Neuronal stem cell (in vitro differentiated cells): ENCODE measurements around the gene ABHD14A.
A peak's percentile ranks its signal among the peaks of the same experiment; 100 is the strongest.

Experiments
- DNase-seq: peaks from one replicate; pipeline ENCODE4 v3.0.0-alpha.2; 2013; ENCODE audit warnings: low spot score
- H2AFZ ChIP-seq: one replicate; pipeline ENCODE4 v1.6.1; 2013; ENCODE audit warnings: mild to moderate bottlenecking, low read length, inconsistent platforms
- H2AK5ac ChIP-seq: 2 replicates; pipeline ENCODE4 v1.6.1; 2013; ENCODE audit warnings: low read depth, mild to moderate bottlenecking, inconsistent platforms, low read length, moderate library complexity, mixed read lengths
- H2BK120ac ChIP-seq: 2 replicates; pipeline ENCODE4 v1.6.1; 2013; ENCODE audit warnings: low read depth, mild to moderate bottlenecking, inconsistent platforms, low read length, moderate library complexity, mixed read lengths
- H2BK12ac ChIP-seq: one replicate; pipeline ENCODE4 v1.6.1; 2013; ENCODE audit warnings: low read length, inconsistent platforms
- H2BK15ac ChIP-seq: 2 replicates; pipeline ENCODE4 v1.6.1; 2013; ENCODE audit warnings: mild to moderate bottlenecking, low read length, inconsistent platforms, mixed read lengths
- H2BK5ac ChIP-seq: one replicate; pipeline ENCODE4 v1.6.1; 2013; ENCODE audit warnings: inconsistent platforms, mild to moderate bottlenecking, low read length, moderate library complexity
- H3K14ac ChIP-seq: one replicate; pipeline ENCODE4 v1.6.1; 2013; ENCODE audit warnings: low read length, inconsistent platforms
- H3K18ac ChIP-seq: 2 replicates; pipeline ENCODE4 v1.6.1; 2013; ENCODE audit warnings: low read length, inconsistent platforms
- H3K23ac ChIP-seq: 2 replicates; pipeline ENCODE4 v1.6.1; 2013; ENCODE audit warnings: low read depth, mild to moderate bottlenecking, mixed read lengths, low read length, inconsistent platforms; ENCODE audit not compliant: poor library complexity
- H3K27ac ChIP-seq: replicated peaks from 3 replicates; pipeline ENCODE4 v1.5.1; 2013; ENCODE audit warnings: low read length, inconsistent platforms
- H3K27me3 ChIP-seq, 3 experiments: 2 replicates each; pipeline ENCODE4 v1.6.1; 2013; ENCODE audit warnings: low read length in 3 of 3, mild to moderate bottlenecking in 2 of 3, inconsistent platforms in 1 of 3, low read depth in 1 of 3, mixed read lengths in 1 of 3, moderate library complexity in 1 of 3; ENCODE audit not compliant: control insufficient read depth in 3 of 3, insufficient read depth in 3 of 3
- H3K36me3 ChIP-seq, 2 donors: replicated peaks in 1 of 2; 2 replicates each; pipeline ENCODE4 v1.6.1; 2013; ENCODE audit warnings: low read length in 2 of 2; ENCODE audit not compliant: control insufficient read depth in 2 of 2, insufficient read depth in 2 of 2
- H3K4ac ChIP-seq: 2 replicates; pipeline ENCODE4 v1.6.1; 2013; ENCODE audit warnings: inconsistent platforms, mild to moderate bottlenecking, low read length, moderate library complexity
- H3K4me1 ChIP-seq, 2 donors: 1 replicate in 1 of 2; 2 replicates in 1 of 2; pipeline ENCODE4 v1.6.1; 2013; ENCODE audit warnings: low read length in 2 of 2, low read depth in 1 of 2; ENCODE audit not compliant: control insufficient read depth in 2 of 2, insufficient read depth in 1 of 2
- H3K4me2 ChIP-seq: one replicate; pipeline ENCODE4 v1.6.1; 2013; ENCODE audit warnings: mild to moderate bottlenecking, low read length, inconsistent platforms; ENCODE audit not compliant: insufficient read depth, poor library complexity, severe bottlenecking
- H3K4me3 ChIP-seq, 2 donors: 2 replicates each; pipeline ENCODE4 v1.5.1; 2013; ENCODE audit warnings: low read length in 2 of 2, mild to moderate bottlenecking in 2 of 2, inconsistent platforms in 1 of 2, moderate library complexity in 1 of 2
- H3K79me1 ChIP-seq: one replicate; pipeline ENCODE4 v1.6.1; 2013; ENCODE audit warnings: low read depth, mild to moderate bottlenecking, inconsistent platforms, low read length, moderate library complexity
- H3K9ac ChIP-seq: one replicate; pipeline ENCODE4 v1.6.1; 2013; ENCODE audit warnings: mild to moderate bottlenecking, low read depth, low read length, inconsistent platforms; ENCODE audit not compliant: poor library complexity
- H3K9me3 ChIP-seq, 2 donors: replicated peaks in 1 of 2; 2 replicates each; pipeline versions ENCODE3 to v1.6.1; 2013; ENCODE audit warnings: low read length in 2 of 2, mild to moderate bottlenecking in 2 of 2, inconsistent platforms in 1 of 2, low read depth in 1 of 2, mixed read lengths in 1 of 2, moderate library complexity in 1 of 2; ENCODE audit not compliant: control insufficient read depth in 2 of 2, insufficient read depth in 1 of 2
- H4K8ac ChIP-seq: one replicate; pipeline ENCODE4 v1.6.1; 2013; ENCODE audit warnings: low read depth, mild to moderate bottlenecking, inconsistent platforms, low read length, moderate library complexity
- H4K91ac ChIP-seq: one replicate; pipeline ENCODE4 v1.6.1; 2013; ENCODE audit warnings: low read length, low read depth, mild to moderate bottlenecking, inconsistent platforms; ENCODE audit not compliant: poor library complexity
- WGBS, 2 donors: extraction: QIAGEN DNeasy Blood & Tissue Kit; methylation state at CpG; one replicate each; pipeline ENCODE4 v1.1.7; 2013; ENCODE audit warnings: missing lambda C conversion rate in 2 of 2, mixed read lengths in 1 of 2; ENCODE audit not compliant: insufficient read length in 2 of 2, insufficient replicate concordance in 1 of 2; ENCODE audit errors: extremely low coverage in 2 of 2; 5-methylcytosine and 5-hydroxymethylcytosine counted together

Gene ABHD14A

GRCh38 chr3:51998774-51999173 lies 23.9 kb downstream of the ABHD14A start:
- H3K9ac ChIP-seq, result no peak overlapping the region

GRCh38 chr3:51999846-52000245 lies 25.0 kb downstream of the ABHD14A start:
- Histone ChIP-seq H3K79me1 (no peaks in the 10 kb centered on the region), H3K36me3 (peaks cover 2 to 6% of the 10 kb centered on the region in 2 donors), H3K9ac (no peak overlapping the region), H4K91ac (no peak overlapping the region), H4K8ac (no peak overlapping the region), H2AK5ac (peak overlapping the region; percentile 1), H3K4me2 (no peak overlapping the region), H3K4me3 (no peak overlapping the region), H2BK15ac (no peak overlapping the region), H2AFZ (no peak overlapping the region), H3K4ac (no peak overlapping the region), H3K23ac (no peak overlapping the region), H3K14ac (no peak overlapping the region), H3K9me3 (no peaks in the 10 kb centered on the region), H2BK12ac (no peak overlapping the region), H3K18ac (no peak overlapping the region), H2BK5ac (no peak overlapping the region), H3K27ac (no peak overlapping the region), H2BK120ac (no peak overlapping the region), H3K4me1 (peaks cover 32 to 37% of the 10 kb centered on the region in 2 donors), H3K27me3 (peaks cover 0 to 2% (median 0%) of the 10 kb centered on the region in 3 experiments)
- no CpG with 5 or more reads among the region's 2 CpGs for WGBS, 2 donors
- DNase-seq, result no peak

More at GRCh38 chr3:51998774-51999173, 23.9 kb downstream of the ABHD14A start:
- Histone ChIP-seq H2AK5ac (no peak overlapping the region), H3K9me3 (no peaks in the 10 kb centered on the region), H2AFZ (no peak overlapping the region), H3K14ac (no peak overlapping the region), H3K36me3 (peaks cover 11 to 17% of the 10 kb centered on the region in 2 donors), H3K27ac (no peak overlapping the region), H3K27me3 (peaks cover 0 to 2% (median 0%) of the 10 kb centered on the region in 3 experiments), H3K4me1 (peaks cover 30 to 35% of the 10 kb centered on the region in 2 donors), H3K4me3 (no peak overlapping the region), H3K79me1 (peaks cover 3% of the 10 kb centered on the region), H3K23ac (no peak overlapping the region), H3K18ac (no peak overlapping the region), H4K8ac (no peak overlapping the region), H3K4me2 (no peak overlapping the region), H2BK12ac (no peak overlapping the region), H2BK15ac (no peak overlapping the region), H2BK5ac (no peak overlapping the region), H3K4ac (no peak overlapping the region), H4K91ac (no peak overlapping the region), H2BK120ac (no peak overlapping the region)
- WGBS, 2 donors, result no CpG with 5 or more reads among the region's 7 CpGs
- DNase-seq, result no peak

GRCh38 chr3:52001443-52001974 lies 26.6 kb downstream of the ABHD14A start:
- Histone ChIP-seq H2AFZ (peak overlapping the region; percentile 58), H3K23ac (no peak overlapping the region), H3K36me3 (no peaks in the 10 kb centered on the region), H4K8ac (no peak overlapping the region), H2AK5ac (peak overlapping the region; percentile 94), H3K18ac (peak overlapping the region; percentile 82), H2BK12ac (no peak overlapping the region), H2BK5ac (peak overlapping the region; percentile 43), H2BK15ac (peak overlapping the region; percentile 90), H3K4me3 (no peak overlapping the region), H3K9ac (no peak overlapping the region), H3K4ac (no peak overlapping the region), H3K9me3 (no peaks in the 10 kb centered on the region), H3K79me1 (no peaks in the 10 kb centered on the region), H3K27ac (peak overlapping the region; percentile 95), H4K91ac (no peak overlapping the region), H3K14ac (no peak overlapping the region), H2BK120ac (peak overlapping the region; percentile 10), H3K4me1 (peaks cover 45 to 53% of the 10 kb centered on the region in 2 donors), H3K4me2 (no peak overlapping the region), H3K27me3 (peaks cover 0 to 2% (median 0%) of the 10 kb centered on the region in 3 experiments)
- WGBS, 2 donors, result no CpG with 5 or more reads among the region's 18 CpGs
- DNase-seq, result peak; percentile 90

GRCh38 chr3:52002748-52003147 lies 27.9 kb downstream of the ABHD14A start:
- DNase-seq, result peak; percentile 78

More at GRCh38 chr3:52002748-52003147, 27.9 kb downstream of the ABHD14A start:
- no peak overlapping the region for H3K18ac ChIP-seq
- peak overlapping the region; percentile 53 for H2BK12ac ChIP-seq
- H3K27ac ChIP-seq, result peak overlapping the region; percentile 95
- peak overlapping the region; percentile 90 for H2BK15ac ChIP-seq
- no peaks in the 10 kb centered on the region for H3K79me1 ChIP-seq
- H3K4me1 ChIP-seq, result peaks cover 48 to 57% of the 10 kb centered on the region in 2 donors
- no peak overlapping the region for H4K91ac ChIP-seq
- peak overlapping the region; percentile 29 for H3K4me2 ChIP-seq
- H3K27me3 ChIP-seq, result peaks cover 0 to 2% (median 0%) of the 10 kb centered on the region in 3 experiments
- H3K9me3 ChIP-seq, result no peaks in the 10 kb centered on the region
- peak overlapping the region; percentile 58 for H2AFZ ChIP-seq
- H3K14ac ChIP-seq, result no peak overlapping the region
- peak overlapping the region; percentile 10 for H2BK120ac ChIP-seq
- peak overlapping the region; percentile 80 for H2BK5ac ChIP-seq
- H2AK5ac ChIP-seq, result no peak overlapping the region
- no peak overlapping the region for H3K23ac ChIP-seq
- no peaks in the 10 kb centered on the region for H3K36me3 ChIP-seq
- no peak overlapping the region for H3K4ac ChIP-seq
- H4K8ac ChIP-seq, result no peak overlapping the region
- H3K9ac ChIP-seq, result no peak overlapping the region
- peak overlapping the region in 1 of 2 donors; percentile 39 for H3K4me3 ChIP-seq
- WGBS, 2 donors, result no CpG with 5 or more reads among the region's 6 CpGs
